ENCODE results near the gene ADAMTS14. TPM values are rescaled to one million over a fixed set of nuclear protein-coding genes. Genes with fewer than 3 reads are reported as not detected.
"Not testable (repeated sequence)": the region's sequence is repeated elsewhere in the genome, so short reads cannot be mapped to it uniquely, and the experiment has no call there.

ADAMTS14 gene
- total RNA-seq, 4 donors from 2014 or later, result 0.15 to 0.51 (median 0.40) TPM

DNA sequence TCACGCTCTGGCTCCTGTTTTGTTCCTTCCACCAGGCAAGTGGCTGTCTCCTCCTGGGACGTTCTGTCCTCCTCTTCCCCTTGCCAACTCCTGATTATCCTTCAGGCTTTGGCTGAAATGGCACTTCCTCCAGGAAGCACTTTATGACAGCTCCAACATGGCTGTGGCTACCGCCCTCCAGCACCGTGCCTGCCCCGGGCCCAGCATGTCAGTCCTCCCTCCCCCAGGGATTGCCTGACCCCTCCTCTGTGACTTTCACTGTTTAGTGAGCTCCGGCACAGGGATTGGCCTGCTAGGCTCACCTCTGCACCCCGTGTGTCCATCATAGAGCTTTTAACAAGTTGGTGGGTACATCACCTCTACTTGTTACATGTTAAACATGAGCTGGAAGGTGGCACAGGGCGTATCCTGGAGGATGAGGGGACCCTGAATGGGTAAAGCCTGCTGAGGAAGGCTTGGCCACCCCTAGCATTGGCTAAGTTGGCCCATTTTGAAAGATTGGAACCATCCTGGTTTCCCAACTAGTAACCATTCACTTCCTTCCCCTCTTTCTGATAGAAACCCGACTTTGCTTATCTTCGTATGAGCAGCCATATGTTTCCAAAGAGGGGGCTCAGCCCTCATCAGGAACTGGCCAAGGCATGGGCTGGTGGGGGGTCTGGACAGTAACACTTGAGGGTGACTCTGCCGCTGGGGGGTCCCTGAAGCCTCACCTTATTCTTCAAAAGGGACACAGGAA, 10.5 kb upstream of the ADAMTS14 start:
- Histone ChIP-seq H3K27ac (no peak overlapping the region), H3K4me1 (no peaks in the 10 kb centered on the region), H3K9me3 (no peaks in the 10 kb centered on the region), H3K36me3 (no peaks in the 10 kb centered on the region), H3K4me3 (no peak overlapping the region), H3K27me3 (no peaks in the 10 kb centered on the region)
- WGBS, result 87% methylated on average over 11 of the region's 11 CpGs
- DNase-seq (ENCODE audit: low spot score in 2 of 2), result peak in 1 of 2 donors; percentile 58
- TF ChIP-seq POLR2AphosphoS5 (IDR thresholded peaks at IDR 0.05), result no peak
- no peak for TF ChIP-seq EP300 (IDR thresholded peaks at IDR 0.05)
- TF ChIP-seq POLR2A (IDR thresholded peaks at IDR 0.05), result no peak
- TF ChIP-seq, protein P1, sequence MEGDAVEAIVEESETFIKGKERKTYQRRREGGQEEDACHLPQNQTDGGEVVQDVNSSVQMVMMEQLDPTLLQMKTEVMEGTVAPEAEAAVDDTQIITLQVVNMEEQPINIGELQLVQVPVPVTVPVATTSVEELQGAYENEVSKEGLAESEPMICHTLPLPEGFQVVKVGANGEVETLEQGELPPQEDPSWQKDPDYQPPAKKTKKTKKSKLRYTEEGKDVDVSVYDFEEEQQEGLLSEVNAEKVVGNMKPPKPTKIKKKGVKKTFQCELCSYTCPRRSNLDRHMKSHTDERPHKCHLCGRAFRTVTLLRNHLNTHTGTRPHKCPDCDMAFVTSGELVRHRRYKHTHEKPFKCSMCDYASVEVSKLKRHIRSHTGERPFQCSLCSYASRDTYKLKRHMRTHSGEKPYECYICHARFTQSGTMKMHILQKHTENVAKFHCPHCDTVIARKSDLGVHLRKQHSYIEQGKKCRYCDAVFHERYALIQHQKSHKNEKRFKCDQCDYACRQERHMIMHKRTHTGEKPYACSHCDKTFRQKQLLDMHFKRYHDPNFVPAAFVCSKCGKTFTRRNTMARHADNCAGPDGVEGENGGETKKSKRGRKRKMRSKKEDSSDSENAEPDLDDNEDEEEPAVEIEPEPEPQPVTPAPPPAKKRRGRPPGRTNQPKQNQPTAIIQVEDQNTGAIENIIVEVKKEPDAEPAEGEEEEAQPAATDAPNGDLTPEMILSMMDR (IDR thresholded peaks at IDR 0.05), result no peak

DNA sequence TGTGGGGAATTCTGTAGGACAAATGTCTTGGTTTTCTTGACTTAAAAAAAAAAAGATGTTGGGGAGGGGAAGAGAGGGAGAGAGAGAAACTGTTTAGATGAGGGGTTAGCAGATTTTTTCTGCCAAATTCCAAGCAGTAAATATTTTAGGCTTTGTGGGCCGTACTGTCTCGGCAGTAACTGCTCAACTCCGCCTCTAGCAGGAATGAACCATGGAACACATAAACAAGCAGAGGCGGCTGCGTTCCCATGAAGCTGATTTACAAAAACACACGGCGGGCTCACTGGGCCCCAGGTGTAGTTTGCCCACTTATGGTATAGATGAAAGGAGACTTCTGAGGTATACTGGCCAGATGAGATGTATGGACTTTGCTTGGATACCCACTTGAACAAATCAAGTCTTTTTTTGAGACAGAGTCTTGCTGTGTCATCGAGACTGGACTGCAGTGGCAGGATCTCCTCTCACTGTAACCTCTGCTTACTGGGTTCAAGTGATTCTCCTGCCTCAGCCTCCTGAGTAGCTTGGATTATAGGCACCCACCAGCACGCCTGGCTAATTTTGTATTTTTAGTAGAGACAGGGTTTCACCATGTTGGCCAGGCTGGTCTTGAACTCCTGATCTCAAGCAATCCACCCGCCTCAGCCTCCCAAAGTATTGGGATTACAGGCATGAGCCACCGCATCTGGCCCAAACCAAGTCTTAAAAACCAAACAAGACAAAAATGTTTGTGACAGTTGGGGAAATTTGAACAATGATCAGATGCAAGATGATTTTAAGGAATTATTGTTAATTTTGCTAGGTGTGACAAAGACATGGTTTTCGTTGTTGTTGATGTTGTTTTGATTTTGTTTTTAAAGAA, 9.7 kb upstream of the ADAMTS14 start:
- Histone ChIP-seq H3K27me3 (no peaks in the 10 kb centered on the region), H3K4me3 (no peak overlapping the region), H3K27ac (no peak overlapping the region), H3K4me1 (no peaks in the 10 kb centered on the region), H3K9me3 (no peaks in the 10 kb centered on the region), H3K36me3 (no peaks in the 10 kb centered on the region)
- DNase-seq (ENCODE audit: low spot score in 2 of 2), result peak in 1 of 2 donors; percentile 53
- 71% methylated on average over 12 of the region's 12 CpGs for WGBS
- TF ChIP-seq POLR2A (IDR thresholded peaks at IDR 0.05) (no peak), EP300 (IDR thresholded peaks at IDR 0.05) (no peak), POLR2AphosphoS5 (IDR thresholded peaks at IDR 0.05) (no peak)
- TF ChIP-seq, protein P1 (IDR thresholded peaks at IDR 0.05), result no peak

- H3K36me3 ChIP-seq, H3K27ac ChIP-seq, H3K4me1 ChIP-seq, H3K27me3 ChIP-seq, H3K4me3 ChIP-seq, H3K9me3 ChIP-seq: not testable (repeated sequence)
- 76% methylated on average over 10 of the region's 10 CpGs for WGBS
- peak in 1 of 2 donors; percentile 13 for DNase-seq (ENCODE audit: low spot score in 2 of 2)
Measured at GRCh38 chr10:70663458-70664409, 8.6 kb upstream of the ADAMTS14 start.

GRCh38 chr10:70664702-70665195, 7.6 kb upstream of the ADAMTS14 start:
- no peak overlapping the region for H3K27ac ChIP-seq
- TF ChIP-seq POLR2AphosphoS5 (IDR thresholded peaks at IDR 0.05), result no peak
- TF ChIP-seq, protein P1 (IDR thresholded peaks at IDR 0.05), result no peak
- no peak for TF ChIP-seq EP300 (IDR thresholded peaks at IDR 0.05)
- TF ChIP-seq POLR2A (IDR thresholded peaks at IDR 0.05), result no peak
- H3K9me3 ChIP-seq, result no peaks in the 10 kb centered on the region
- H3K4me3 ChIP-seq, result no peak overlapping the region
- no peaks in the 10 kb centered on the region for H3K4me1 ChIP-seq
- peak in 1 of 2 donors; percentile 62 for DNase-seq (ENCODE audit: low spot score in 2 of 2)
- 37% methylated on average over 6 of the region's 6 CpGs for WGBS
- no peaks in the 10 kb centered on the region for H3K36me3 ChIP-seq
- H3K27me3 ChIP-seq, result no peaks in the 10 kb centered on the region
